22Rv1 (cell line): ENCODE measurements around the gene NOL7.

ENCODE experiments used
- H3K27ac ChIP-seq: fragments of 450-650 bp; 2 replicates; pipeline ENCODE4 v1.5.1; 2017
- CTCF ChIP-seq: fragments of 450-650 bp; IDR thresholded peaks from 2 replicates; pipeline ENCODE4 v1.5.1; 2017; ENCODE audit warnings: mild to moderate bottlenecking
- ZFX ChIP-seq: fragments of 450-650 bp; IDR thresholded peaks from 2 replicates; pipeline ENCODE4 v1.6.1; 2017; ENCODE audit warnings: antibody characterized with exemption, borderline replicate concordance

The NOL7 gene

GRCh38 chr6:13574149-13574570 is 41.0 kb upstream of the NOL7 start:
- peak overlapping the region; percentile 97 for H3K27ac ChIP-seq
- TF ChIP-seq CTCF (peak; percentile 35), ZFX (no peak)

DNA sequence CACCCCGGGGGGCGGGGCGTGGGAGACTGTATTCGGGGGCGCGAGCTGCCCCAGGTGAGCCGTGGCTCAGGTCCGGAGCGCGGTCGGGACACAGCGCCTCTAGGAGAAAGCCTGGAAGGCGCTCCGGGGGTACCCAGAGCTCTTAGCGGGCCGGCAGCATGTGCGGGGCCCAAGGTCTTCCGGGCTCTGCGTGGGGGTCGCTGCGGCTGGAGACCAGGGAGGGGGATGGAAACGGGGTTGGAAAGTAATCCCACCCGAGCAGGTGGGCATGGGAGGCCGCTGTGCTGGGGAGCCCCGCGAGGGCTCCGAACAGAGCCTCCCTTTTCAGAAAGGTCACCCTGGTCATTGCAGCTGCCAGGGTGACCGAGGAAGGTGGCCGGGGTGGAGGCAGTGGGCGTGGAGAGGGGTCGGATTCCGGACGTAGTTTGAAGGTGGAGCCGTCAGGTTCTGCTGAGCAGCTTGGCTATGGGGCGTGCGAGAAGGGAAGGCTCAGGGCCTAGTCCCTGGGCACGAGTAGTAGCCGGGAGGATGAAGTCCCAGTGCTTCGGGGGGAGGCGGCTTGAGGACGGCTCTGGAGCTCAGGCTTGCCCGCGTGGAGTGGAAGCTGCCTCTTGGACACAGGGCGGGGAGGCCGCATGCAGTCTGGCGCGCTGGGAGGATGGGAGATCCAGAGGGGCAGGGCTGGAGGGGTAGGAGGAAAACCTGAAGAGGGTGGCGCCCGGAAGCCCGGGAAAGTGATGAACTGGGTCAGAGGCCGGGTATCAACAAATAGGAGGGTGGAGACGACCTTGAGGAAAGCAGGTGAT is 40.4 kb upstream of the NOL7 start, which contains the start of gene SIRT5:
TSS of gene SIRT5 (plus strand) at position 31 of the 806 bp plus-strand sequence. CDS start 9,510 bp downstream, outside the sequence.
- H3K27ac ChIP-seq: peak within 1 kb of the TSS; percentile 97
- TF ChIP-seq CTCF (no peak), ZFX (no peak)

- TF ChIP-seq CTCF: peak; percentile 82
- no peak for TF ChIP-seq ZFX
- H3K27ac ChIP-seq: peak overlapping the region; percentile 97
These were observed 39.8 kb upstream of the NOL7 start for GRCh38 chr6:13575377-13575775.

GRCh38 chr6:13576017-13576416 is 39.1 kb upstream of the NOL7 start:
- no peak for TF ChIP-seq CTCF
- peak overlapping the region; percentile 97; the same call in 1 of the 2 replicates for H3K27ac ChIP-seq

DNA sequence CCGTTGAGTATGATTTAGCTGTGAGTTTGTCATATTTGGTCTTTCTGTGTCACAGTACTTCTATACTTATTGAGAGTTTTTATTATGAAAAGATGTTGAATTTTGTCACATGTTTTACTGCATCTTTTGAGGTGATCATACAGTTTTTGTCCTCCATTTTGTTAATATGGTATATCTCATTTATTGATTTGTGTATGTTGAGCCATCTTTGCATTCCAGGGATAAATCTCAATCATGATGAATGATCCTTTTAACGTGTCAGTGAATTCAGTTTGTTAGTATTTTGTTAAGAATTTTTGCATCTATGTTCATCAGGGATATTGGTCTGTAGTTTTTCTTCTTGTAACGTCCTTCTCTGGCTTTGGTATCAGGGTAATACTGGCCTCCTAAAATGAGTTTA is 37.2 kb upstream of the NOL7 start:
- no peak for TF ChIP-seq ZFX
- no peak overlapping the region for H3K27ac ChIP-seq

GRCh38 chr6:13579911-13580310 is 35.2 kb upstream of the NOL7 start:
- H3K27ac ChIP-seq: no peak overlapping the region
- TF ChIP-seq ZFX: no peak
- TF ChIP-seq CTCF: no peak

GRCh38 chr6:13581700-13582229 is 33.4 kb upstream of the NOL7 start:
- H3K27ac ChIP-seq: no peak overlapping the region
- TF ChIP-seq ZFX (no peak), CTCF (no peak)
